A549 (cell line): ENCODE data around the gene ZFAND6.

ENCODE experiments used
- CEBPB ChIP-seq, 2 experiments: fragments of >200 bp in 1 of 2; sonication (Bioruptor Twin) in 1 of 2; formaldehyde crosslinking in 1 of 2; IDR thresholded peaks; 2 replicates each; pipeline ENCODE4 v1.6.1; 2012 to 2016
- CHD2 ChIP-seq: fragments of 150-350 bp; IDR thresholded peaks from 2 replicates; pipeline ENCODE4 v1.6.1; 2014; ENCODE audit warnings: low read length; ENCODE audit not compliant: partially characterized antibody
- MYC ChIP-seq: IDR thresholded peaks from 2 replicates; pipeline ENCODE4 v1.6.1; 2012; ENCODE audit warnings: mild to moderate bottlenecking, inconsistent platforms, low read length, improper control_type of control experiment, borderline replicate concordance
- POLR2A ChIP-seq: IDR thresholded peaks from 2 replicates; pipeline ENCODE4 v1.6.1; 2012; ENCODE audit warnings: mild to moderate bottlenecking, low read length
- POLR2AphosphoS2 ChIP-seq: conservative IDR thresholded peaks from 2 replicates; pipeline ENCODE4 v1.6.1; 2012; ENCODE audit warnings: low read length, improper control_type of control experiment, inconsistent platforms
- RARB ChIP-seq: fragments of 250-450 bp; sonication (Bioruptor Pico); IDR thresholded peaks from 2 replicates; pipeline ENCODE4 v1.8.0; 2021; ENCODE audit warnings: mild to moderate bottlenecking, moderate library complexity
- RFX5 ChIP-seq: fragments of 450-650 bp; IDR thresholded peaks from 2 replicates; pipeline ENCODE4 v1.7.1; 2014; ENCODE audit warnings: antibody characterized with exemption, mild to moderate bottlenecking, moderate library complexity
- TF ChIP-seq, protein P1 (sequence below): fragments of 150-350 bp; IDR thresholded peaks from 2 replicates; pipeline ENCODE4 v1.6.1; 2014; ENCODE audit warnings: low read depth, mild to moderate bottlenecking, low read length
- TF ChIP-seq, protein P2 (sequence below): IDR thresholded peaks from 2 replicates; pipeline ENCODE4 v1.6.1; 2012
- TF ChIP-seq, protein P3 (sequence below): fragments of >200 bp; sonication (Bioruptor Twin); formaldehyde crosslinking; IDR thresholded peaks from 3 replicates; pipeline ENCODE4 v1.5.1; 2016
- TF ChIP-seq, protein P4 (sequence below): IDR thresholded peaks from 2 replicates; pipeline ENCODE4 v1.6.1; 2012; ENCODE audit warnings: low read depth, borderline replicate concordance
- TF ChIP-seq, protein P5 (sequence below): fragments of 200-600 bp; sonication (generic); IDR thresholded peaks from 2 replicates; pipeline ENCODE4 v1.6.1; 2016; ENCODE audit warnings: antibody characterized with exemption, mild to moderate bottlenecking, moderate library complexity

DNA sequence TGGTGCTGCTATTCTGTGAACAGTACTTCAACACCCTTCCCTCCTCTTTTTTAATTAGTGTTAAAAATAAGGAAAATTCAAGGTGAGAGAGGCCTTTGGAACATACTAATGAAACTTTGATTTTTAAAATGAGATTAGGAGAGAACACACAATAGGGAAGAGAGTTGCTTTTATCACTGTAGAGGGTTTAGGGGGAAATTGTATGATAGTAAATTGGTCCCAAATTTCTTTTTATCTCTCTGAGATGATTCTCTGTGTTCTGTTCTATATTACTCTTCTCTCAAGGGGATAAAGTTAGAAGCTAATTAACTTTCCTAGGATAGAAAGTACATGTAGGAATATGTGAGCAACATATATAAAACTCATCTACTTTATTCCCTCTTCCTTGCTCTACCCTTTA lies 40.8 kb downstream of the ZFAND6 start:
- TF ChIP-seq, protein P1, sequence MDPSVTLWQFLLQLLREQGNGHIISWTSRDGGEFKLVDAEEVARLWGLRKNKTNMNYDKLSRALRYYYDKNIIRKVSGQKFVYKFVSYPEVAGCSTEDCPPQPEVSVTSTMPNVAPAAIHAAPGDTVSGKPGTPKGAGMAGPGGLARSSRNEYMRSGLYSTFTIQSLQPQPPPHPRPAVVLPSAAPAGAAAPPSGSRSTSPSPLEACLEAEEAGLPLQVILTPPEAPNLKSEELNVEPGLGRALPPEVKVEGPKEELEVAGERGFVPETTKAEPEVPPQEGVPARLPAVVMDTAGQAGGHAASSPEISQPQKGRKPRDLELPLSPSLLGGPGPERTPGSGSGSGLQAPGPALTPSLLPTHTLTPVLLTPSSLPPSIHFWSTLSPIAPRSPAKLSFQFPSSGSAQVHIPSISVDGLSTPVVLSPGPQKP, result no peak
- TF ChIP-seq RARB (CRISPR knock-in tag) (no peak), MYC (no peak), RFX5 (no peak), POLR2AphosphoS2 (no peak), POLR2A (no peak), CEBPB (IDR thresholded peaks at IDR 0.05) (no peak), CHD2 (no peak)
- TF ChIP-seq, protein P2, sequence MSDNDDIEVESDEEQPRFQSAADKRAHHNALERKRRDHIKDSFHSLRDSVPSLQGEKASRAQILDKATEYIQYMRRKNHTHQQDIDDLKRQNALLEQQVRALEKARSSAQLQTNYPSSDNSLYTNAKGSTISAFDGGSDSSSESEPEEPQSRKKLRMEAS, result no peak
- TF ChIP-seq, protein P3, sequence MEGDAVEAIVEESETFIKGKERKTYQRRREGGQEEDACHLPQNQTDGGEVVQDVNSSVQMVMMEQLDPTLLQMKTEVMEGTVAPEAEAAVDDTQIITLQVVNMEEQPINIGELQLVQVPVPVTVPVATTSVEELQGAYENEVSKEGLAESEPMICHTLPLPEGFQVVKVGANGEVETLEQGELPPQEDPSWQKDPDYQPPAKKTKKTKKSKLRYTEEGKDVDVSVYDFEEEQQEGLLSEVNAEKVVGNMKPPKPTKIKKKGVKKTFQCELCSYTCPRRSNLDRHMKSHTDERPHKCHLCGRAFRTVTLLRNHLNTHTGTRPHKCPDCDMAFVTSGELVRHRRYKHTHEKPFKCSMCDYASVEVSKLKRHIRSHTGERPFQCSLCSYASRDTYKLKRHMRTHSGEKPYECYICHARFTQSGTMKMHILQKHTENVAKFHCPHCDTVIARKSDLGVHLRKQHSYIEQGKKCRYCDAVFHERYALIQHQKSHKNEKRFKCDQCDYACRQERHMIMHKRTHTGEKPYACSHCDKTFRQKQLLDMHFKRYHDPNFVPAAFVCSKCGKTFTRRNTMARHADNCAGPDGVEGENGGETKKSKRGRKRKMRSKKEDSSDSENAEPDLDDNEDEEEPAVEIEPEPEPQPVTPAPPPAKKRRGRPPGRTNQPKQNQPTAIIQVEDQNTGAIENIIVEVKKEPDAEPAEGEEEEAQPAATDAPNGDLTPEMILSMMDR, result no peak
- TF ChIP-seq, protein P4, sequence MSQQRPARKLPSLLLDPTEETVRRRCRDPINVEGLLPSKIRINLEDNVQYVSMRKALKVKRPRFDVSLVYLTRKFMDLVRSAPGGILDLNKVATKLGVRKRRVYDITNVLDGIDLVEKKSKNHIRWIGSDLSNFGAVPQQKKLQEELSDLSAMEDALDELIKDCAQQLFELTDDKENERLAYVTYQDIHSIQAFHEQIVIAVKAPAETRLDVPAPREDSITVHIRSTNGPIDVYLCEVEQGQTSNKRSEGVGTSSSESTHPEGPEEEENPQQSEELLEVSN, result no peak
- TF ChIP-seq, protein P5, sequence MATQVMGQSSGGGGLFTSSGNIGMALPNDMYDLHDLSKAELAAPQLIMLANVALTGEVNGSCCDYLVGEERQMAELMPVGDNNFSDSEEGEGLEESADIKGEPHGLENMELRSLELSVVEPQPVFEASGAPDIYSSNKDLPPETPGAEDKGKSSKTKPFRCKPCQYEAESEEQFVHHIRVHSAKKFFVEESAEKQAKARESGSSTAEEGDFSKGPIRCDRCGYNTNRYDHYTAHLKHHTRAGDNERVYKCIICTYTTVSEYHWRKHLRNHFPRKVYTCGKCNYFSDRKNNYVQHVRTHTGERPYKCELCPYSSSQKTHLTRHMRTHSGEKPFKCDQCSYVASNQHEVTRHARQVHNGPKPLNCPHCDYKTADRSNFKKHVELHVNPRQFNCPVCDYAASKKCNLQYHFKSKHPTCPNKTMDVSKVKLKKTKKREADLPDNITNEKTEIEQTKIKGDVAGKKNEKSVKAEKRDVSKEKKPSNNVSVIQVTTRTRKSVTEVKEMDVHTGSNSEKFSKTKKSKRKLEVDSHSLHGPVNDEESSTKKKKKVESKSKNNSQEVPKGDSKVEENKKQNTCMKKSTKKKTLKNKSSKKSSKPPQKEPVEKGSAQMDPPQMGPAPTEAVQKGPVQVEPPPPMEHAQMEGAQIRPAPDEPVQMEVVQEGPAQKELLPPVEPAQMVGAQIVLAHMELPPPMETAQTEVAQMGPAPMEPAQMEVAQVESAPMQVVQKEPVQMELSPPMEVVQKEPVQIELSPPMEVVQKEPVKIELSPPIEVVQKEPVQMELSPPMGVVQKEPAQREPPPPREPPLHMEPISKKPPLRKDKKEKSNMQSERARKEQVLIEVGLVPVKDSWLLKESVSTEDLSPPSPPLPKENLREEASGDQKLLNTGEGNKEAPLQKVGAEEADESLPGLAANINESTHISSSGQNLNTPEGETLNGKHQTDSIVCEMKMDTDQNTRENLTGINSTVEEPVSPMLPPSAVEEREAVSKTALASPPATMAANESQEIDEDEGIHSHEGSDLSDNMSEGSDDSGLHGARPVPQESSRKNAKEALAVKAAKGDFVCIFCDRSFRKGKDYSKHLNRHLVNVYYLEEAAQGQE, result no peak
